ENCODE data around the gene PCDH19.
"Not testable (repeated sequence)": the region's sequence is repeated elsewhere in the genome, so short reads cannot be mapped to it uniquely, and the experiment has no call there.

Gene PCDH19, protein sequence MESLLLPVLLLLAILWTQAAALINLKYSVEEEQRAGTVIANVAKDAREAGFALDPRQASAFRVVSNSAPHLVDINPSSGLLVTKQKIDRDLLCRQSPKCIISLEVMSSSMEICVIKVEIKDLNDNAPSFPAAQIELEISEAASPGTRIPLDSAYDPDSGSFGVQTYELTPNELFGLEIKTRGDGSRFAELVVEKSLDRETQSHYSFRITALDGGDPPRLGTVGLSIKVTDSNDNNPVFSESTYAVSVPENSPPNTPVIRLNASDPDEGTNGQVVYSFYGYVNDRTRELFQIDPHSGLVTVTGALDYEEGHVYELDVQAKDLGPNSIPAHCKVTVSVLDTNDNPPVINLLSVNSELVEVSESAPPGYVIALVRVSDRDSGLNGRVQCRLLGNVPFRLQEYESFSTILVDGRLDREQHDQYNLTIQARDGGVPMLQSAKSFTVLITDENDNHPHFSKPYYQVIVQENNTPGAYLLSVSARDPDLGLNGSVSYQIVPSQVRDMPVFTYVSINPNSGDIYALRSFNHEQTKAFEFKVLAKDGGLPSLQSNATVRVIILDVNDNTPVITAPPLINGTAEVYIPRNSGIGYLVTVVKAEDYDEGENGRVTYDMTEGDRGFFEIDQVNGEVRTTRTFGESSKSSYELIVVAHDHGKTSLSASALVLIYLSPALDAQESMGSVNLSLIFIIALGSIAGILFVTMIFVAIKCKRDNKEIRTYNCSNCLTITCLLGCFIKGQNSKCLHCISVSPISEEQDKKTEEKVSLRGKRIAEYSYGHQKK (N-terminal part only)

DNA sequence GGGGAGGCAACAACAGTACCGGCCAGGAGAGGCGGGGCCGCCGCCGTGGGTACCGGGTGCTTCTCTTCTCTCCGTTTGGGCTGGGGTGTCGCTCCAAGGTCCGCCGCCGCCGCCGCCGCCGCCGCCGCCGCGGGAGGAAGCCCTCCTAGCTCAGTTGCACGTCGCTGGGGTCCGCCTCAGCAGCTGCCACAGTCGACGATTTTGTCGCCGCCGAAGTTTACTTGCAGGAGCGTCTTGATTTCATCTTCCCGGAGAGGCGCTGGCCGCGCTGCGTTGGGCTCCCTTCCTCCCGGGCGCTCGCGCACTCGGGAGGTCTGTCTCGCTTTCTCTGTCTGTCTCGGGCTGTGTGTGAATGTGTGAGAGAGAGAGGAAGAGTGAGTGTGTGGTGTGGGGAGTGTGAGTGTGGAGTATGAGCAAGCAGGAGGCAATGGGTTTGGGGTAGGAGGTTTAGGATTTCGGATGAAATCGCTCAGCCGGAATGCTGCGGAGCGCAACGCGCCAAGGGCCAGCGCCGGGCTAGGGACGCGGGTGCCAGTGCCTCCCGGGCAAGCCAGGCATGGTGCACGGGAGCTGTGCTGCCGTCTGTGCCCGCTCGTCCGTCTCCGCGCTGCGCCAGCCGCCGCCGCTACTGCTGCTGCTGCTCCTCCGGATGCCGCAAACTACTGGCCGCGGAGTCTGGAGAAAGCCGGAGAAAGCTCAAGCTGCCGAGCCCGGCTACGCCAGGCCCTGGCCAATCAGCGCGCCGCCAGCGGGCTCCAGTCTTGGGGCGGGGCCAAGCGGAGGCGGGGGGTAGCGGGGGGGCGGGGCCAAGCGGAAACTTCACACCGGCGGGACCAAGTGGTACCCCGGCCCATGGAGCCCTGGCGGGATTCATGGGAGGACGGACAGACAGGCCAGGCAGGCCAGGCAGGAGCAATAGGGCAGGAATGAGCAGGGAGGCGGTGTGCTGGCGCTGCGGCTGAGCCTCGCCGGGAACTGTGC, at the start of gene PCDH19:
TSS of gene PCDH19 (minus strand) at position 664 of the 981 bp plus-strand sequence. CDS start 1,676 bp downstream, outside the sequence.
- DNase-seq, result no peak

DNA sequence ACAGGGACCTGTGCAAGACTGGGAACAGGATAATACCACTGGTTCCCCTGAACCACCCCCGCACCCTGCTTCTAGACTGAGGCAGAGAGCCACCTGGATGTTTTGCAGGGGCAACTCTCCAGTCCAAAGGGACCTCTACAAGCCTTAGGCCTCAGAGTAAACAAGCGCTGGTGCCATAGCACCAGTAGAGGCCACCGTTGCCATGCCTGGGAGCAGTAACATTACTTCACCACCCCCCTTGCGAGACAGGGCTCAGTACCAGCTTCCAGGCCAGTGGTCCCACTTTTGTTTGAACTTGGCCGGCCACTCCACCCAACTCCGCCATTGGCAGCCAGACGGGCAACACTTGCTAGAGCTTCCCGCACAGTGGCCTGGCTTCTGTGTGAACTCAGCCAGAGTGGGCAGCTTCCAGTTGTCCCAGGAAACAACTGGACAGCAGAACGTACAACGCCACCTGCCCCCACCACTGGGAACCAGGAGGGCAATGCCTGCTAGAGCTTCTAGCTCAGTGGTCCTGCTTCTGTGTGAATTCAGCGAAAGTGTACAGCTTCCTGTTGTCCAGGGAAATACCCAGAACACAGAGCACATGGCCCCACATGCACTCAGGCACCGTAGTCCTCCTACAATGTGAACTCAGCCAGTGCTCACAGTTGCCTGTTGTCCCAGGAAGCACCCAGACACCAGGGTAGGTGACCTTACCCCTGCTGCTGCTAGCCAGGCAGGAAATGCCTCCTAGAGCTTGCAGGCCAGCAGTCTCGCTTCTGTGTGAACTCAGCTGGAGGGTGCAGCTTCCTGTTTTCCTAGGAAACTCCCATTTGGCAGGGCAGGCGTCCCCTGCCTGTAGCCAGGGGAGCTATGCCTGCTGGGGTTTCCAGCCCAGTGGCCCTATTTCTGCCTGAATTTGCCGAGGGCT, 39.9 kb upstream of the PCDH19 start:
- no peak for DNase-seq

DNA sequence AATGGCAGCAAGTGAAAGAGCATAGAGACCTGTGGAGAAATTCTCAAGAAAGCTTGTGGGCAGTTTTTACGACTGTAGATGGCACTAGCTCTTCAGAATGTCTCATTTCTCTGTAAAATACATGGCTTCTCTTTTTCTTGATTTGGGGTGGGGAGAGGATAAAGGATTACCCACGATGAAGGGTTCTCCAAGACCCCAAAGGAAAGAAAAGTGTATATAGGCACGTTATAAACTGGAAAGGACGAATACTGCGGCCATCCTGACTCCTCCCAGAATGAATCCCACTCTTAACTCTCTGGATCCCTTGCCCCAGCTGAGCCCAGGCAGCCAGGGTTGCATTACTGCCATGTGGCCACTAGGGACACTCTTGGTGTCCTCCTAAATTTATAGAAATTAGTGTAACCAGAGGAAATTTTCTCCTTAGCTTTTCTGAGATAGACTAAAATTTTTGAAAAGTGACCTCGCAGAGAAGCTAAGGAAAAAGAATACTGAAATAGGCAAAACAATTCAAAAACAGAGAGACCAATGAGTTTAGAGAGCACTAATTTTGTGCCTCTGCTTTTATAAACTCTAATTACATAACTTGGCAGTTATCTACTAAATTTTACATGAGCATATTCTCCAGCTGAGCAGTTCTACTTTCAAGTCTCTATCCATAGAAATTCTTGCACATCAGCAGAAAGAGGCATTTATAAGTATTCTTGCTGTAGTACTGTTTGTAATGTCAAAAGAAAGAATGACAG, 37.8 kb upstream of the PCDH19 start:
- DNase-seq, result no peak

DNA sequence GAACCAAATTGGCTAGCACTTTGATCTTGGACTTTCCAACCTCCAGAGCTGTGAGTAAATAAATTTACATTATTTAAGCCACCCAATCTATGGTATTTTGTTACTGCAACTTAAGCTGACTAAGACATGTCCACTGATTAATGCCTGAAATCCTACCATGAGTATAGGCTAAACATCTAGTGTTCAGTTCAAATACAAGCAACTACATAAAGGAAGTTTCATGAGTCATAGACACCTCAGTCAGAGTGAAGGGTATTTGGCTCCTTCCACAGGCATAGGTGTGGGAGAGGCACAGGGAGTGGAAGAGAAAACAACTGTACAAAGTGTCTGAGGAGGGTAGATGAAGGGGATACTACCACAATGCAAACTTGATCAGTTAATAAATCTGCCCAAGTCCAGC, 35.5 kb upstream of the PCDH19 start:
- DNase-seq, result no peak

DNA sequence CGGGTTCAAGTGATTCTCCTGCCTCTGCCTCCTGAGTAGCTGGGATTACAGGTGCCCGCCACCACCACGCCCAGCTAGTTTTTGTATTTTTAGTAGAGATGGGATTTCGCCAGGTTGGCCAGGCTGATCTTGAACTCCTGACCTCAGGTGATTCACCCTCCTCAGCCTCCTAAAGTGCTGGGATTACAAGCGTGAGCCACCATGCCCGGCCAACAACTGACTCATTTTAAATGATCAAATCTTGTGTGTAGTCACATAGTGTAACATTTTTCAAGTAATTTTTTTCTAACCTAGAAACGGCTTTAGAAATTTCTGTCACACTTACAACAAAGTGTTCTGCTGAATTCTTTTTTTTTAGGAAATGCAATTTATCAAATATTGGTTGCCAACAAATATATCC, 31.2 kb upstream of the PCDH19 start:
- not testable (repeated sequence) for DNase-seq

DNA sequence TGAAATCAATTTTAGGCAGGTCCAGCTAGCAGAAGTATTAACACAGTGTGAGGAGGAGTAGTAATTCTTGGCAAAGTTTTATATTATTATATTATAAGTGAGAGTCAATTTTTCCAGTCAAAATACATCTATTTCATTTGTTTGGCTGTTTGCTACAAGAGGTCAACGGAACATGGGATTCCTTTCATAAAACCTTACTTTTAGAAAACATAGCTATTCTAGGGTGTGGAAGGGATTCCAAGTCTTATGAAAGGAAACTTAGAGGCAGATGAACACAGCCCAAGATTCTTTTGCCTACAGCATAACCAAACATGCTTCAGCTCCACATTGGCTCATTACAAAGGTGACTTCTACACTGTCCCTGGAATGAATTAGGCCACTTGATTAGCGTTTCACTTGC, 29.9 kb upstream of the PCDH19 start:
- DNase-seq, result no peak

DNA sequence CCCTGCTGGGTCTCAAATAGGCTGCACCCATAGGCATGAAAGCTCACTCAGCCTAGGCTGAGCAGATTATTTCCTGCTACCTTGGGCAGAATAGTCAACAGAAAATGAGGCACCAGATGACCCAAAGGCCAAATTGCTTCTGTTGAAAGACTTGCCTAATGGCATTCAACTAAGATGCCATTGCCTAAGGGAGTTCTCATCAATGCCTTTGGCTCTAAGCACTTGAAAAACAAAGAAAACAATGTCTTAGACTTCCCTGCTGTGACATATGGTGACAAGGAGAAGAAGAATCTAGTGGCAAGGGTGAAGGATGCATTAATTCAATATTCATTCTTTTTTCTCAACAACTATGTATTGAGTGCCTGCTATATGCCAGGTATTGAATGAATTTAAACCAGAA, 25.7 kb upstream of the PCDH19 start:
- DNase-seq, result no peak

DNA sequence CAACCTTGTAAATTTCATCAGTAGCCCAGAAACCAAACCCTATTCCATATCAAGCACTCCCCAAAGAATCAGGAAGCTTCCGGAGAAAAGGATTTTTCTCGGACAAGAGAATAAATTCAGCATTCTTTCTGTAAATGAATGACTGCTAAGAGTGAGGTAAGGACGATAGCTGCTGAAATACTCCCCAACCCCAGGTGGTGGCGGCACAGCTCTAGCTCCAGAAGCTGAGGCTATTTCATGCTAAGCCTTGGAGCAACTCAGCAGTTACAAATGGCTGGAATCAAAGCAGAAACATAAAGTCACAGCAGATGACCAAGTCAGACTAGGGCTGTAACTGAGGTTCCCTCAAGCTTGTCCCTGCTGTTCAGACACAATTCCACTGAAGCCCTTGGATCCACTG, 13.9 kb upstream of the PCDH19 start:
- DNase-seq, result no peak

DNA sequence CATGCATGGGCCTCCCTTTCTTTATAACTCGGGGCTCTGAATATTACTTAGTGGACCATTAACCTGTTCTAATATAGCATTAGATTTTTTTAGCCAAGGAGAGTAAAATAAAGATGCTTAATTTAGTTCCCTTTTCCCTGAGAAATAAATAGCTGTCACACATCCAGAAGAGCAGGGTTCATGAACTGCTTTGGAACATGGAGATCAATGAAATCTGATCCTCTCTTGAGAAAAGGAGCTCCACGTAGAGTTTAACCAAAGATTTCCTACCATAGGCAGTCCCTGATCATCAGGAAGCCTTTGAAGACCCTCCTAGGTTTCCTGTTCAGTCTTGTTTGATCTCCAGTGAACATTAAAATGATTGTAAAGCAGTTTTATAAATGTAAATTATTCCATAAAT, 8.5 kb upstream of the PCDH19 start:
- DNase-seq, result no peak

DNA sequence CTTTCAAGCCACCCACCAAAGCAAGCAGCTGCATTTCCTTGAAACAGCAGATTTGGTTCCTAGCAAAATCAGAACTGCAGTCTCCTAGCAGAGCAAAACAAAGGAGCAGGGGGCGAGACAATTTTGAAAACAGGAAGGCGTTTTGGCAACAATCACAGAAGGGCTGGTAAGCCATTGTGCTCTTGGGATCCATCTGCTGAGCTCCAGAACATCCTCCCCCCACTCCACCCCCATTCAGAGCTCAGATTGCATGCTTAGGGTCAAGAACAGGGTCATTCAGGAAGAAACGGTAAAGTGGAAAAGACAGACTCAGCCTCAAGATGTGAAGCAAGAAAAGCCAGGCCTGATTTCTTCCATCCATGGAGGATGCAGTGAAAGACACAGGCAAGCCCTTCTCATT, 7.6 kb upstream of the PCDH19 start:
- DNase-seq, result no peak

DNA sequence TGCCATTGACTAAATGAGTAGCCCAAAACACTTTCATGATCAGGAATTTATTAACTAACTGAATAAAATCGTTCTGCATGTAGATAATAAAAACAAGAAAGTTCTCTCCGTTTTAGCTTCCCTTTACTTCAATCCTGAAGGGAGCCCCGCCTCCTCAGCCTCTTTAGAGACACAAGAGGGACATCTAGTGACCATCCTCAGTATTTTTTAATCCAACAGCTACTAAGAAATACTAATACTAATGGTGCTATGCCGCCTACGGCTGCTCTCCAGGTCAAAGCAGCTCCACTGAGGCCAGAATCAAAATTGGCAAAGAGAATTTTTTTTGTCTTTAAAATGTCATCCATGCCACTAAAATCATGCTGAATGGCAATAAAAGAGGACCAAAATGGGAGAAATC, 3.2 kb upstream of the PCDH19 start:
- DNase-seq, result no peak

DNA sequence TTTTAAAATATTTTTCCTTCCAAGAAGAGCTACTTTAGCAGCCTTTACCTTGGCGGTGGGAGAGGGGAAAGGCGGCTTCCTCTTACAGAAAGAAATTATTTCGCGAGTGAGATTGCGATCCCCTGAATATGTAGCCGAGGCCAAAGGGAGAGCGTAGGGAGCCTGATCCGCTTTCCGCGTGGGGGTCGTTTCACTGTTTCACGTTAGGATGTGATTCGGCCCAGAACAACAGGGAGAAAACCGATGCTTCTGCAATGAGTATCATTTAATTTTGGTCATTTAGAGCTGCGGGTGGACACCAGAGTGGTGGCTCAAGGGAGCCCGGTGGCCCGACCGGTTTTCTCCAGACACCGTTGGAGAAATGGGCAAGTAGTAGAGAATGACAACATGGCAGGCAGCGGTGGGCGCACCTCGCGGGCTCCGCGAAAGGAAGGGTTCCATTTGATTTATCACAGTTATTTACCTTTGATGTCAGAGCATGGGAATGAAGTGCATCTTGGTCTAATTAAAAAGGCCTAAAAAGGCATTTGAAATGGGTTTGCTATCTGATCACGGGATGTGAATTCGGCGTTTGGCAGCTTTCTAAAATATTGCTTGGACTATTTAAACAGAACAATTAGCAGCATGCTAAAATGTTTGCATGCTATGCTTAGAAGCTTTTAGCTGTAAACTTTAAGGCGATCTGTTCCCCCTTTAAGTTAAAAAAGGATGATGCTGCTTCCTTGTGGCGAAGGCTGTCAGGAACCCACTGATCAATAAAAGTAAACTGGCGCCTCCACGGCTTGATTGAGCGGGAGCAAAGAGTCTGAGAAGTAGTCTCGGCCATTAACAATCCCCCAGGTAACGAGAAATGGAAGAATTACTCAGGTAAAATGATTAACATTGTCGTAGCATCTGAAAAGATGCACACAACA, 2.0 kb upstream of the PCDH19 start:
- no peak for DNase-seq

DNA sequence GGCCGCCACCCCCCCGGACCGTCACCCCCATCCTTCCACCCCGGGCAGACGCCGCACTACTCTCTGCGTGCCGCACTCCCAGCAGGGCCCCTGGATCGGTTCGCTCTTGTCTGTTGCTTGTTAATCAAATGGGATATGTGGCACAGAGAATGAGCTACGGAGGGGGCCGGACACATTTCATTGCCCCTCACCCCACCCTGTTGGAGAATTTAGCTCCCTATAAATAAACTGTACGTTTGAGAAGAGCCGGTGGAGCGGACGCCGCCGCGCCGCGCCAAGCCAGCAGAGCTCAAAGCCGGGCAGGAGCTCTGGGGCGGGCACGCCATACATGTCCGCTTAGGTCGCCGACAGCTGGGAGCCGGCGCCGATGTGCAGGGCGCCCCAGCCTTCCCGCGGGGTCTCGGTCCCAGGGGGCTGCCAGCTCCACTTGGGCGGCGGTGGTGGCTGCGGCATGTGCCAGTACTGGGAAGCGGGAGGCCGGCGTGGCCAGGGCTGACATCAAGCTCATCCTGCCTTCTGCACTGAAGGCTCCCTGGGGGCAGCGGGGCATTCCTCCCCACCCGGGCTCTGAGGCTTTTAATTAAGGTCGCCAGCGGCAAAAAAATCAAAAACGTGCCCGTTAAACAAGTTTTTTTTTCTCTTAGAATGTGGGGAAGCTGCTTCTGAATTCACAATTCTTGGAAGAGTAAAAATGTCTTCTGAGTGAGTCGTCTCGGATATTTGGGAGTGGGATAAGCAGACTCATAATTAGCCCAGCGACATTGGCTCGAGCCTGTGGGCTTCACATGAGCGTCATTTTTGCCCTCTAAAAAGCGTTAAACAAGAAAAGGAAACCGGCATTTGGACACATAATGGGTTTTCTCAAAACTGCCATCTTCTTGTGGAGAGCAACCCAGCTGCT, 1.1 kb upstream of the PCDH19 start:
- DNase-seq, result no peak

DNA sequence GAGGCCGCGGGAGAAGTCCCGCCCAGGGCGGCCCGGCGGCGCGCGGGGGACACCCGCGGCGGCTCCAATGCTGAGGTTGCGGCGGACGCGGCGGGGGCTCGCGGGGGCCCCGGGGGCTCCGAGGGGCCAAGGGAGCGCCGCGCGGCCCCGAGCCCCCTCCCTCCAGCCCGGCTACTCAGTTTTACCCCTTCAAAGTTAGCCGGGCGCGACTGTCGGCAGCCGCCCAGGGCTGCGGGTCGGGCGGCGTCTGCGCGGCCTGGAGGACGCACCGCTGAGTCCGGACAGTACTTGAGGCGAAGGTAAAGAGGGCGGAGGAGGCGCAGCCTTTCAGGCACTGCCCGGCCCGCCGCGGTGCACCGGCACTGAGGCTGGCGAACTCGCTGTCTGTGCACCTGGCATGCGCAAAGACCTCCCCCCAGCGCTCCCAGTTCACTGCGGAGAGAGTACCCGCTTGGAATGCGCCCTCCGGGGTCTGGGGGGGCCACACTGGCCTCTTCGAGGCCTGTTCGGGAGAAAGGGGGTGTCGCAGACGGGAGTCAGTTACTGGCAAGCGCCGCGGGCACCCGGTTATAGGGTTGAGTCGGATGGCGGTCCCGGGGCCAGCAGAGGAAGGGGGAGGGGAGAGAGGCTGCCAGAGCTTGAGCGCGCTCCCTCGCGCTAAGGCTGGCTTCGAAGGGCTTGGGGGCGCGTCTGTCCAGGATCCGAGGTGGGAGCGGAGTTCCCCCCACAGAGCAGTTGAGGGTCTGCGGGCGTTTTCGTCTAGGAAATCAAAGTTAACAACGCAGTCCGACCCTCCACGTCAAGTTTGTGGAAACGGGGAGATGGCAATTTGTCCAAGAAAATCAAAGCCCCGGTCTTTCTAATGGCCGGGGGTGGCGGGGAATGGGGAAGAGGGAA, 1.1 kb downstream of the PCDH19 start:
- no peak for DNase-seq

DNA sequence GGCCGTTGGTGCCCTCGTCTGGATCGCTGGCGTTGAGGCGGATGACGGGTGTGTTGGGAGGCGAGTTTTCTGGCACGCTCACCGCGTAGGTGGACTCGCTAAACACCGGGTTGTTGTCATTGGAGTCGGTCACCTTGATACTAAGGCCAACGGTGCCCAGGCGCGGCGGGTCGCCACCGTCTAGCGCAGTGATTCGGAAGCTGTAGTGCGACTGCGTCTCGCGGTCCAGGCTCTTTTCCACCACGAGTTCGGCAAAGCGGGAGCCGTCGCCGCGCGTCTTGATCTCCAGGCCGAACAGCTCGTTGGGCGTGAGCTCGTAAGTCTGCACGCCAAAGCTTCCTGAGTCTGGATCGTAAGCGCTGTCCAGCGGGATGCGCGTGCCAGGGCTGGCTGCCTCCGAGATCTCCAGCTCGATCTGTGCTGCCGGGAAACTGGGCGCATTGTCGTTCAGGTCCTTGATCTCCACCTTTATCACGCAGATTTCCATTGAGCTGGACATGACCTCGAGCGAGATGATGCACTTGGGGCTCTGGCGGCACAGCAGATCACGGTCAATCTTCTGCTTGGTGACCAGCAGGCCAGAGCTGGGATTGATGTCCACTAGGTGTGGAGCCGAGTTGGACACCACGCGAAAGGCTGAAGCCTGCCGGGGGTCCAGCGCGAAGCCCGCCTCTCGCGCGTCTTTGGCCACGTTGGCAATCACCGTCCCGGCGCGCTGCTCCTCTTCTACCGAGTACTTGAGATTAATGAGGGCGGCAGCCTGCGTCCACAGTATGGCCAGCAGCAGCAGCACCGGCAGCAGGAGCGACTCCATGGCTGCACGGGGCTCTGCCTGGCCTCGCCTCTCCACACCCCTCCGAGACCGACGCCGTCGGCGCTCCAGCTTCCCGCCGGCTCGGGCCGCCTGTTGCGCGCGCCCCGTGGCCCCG, 2.0 kb downstream of the PCDH19 start:
- DNase-seq, result no peak

DNA sequence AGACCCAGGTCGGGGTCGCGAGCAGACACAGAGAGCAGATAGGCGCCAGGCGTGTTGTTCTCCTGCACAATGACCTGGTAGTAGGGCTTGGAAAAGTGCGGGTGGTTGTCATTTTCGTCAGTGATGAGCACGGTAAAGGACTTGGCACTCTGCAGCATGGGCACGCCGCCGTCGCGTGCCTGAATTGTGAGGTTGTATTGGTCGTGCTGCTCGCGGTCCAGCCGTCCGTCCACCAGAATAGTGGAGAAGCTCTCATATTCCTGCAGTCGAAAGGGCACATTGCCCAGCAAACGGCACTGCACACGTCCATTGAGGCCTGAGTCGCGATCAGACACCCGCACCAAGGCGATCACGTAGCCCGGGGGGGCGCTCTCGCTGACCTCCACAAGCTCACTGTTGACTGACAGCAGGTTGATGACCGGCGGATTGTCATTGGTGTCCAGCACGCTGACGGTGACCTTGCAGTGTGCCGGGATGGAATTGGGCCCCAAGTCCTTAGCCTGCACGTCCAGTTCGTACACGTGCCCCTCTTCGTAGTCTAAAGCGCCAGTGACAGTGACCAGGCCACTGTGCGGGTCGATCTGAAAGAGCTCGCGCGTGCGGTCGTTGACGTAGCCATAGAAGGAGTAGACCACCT, 2.8 kb downstream of the PCDH19 start:
- no peak for DNase-seq
